HFF-Myc (cell line): ENCODE results near the gene ZNF831.

Source experiments
- DNase-seq: peaks from one replicate; pipeline ENCODE4 v3.0.0-alpha.2; 2011; ENCODE audit warnings: low read depth; ENCODE audit errors: extremely low read depth
- H3K4me3 ChIP-seq: replicated peaks from 2 replicates; pipeline ENCODE4 v1.5.1; 2011; ENCODE audit warnings: low read depth, mild to moderate bottlenecking, control low read depth, low read length
- TF ChIP-seq, protein P1 (sequence below): IDR thresholded peaks from 2 replicates; pipeline ENCODE4 v1.5.1; 2012; ENCODE audit warnings: mild to moderate bottlenecking, low read depth, low read length, control low read depth; ENCODE audit errors: missing control alignments

Gene ZNF831

DNA sequence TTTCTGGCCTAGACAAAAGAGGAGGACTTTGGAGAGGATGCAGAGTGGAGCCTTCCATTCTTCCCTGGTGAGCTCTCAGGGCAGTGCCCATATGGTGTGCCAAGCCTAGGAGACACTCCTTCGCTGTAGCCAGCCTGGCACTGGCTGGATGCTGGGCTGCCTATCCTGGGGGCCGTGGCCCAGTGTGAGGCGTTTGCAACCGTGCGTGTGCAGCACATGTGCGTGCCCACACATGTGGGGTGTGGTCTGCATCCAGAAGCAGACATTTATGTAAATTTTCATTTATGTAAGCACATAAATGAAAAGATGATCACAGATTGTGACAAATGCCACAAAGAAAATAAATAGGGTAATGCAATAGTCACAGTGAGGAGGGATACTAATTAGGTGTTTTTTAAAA is 35.8 kb upstream of the ZNF831 start:
- no peak for DNase-seq
- H3K4me3 ChIP-seq: no peak overlapping the region
- TF ChIP-seq, protein P1, sequence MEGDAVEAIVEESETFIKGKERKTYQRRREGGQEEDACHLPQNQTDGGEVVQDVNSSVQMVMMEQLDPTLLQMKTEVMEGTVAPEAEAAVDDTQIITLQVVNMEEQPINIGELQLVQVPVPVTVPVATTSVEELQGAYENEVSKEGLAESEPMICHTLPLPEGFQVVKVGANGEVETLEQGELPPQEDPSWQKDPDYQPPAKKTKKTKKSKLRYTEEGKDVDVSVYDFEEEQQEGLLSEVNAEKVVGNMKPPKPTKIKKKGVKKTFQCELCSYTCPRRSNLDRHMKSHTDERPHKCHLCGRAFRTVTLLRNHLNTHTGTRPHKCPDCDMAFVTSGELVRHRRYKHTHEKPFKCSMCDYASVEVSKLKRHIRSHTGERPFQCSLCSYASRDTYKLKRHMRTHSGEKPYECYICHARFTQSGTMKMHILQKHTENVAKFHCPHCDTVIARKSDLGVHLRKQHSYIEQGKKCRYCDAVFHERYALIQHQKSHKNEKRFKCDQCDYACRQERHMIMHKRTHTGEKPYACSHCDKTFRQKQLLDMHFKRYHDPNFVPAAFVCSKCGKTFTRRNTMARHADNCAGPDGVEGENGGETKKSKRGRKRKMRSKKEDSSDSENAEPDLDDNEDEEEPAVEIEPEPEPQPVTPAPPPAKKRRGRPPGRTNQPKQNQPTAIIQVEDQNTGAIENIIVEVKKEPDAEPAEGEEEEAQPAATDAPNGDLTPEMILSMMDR: no peak

DNA sequence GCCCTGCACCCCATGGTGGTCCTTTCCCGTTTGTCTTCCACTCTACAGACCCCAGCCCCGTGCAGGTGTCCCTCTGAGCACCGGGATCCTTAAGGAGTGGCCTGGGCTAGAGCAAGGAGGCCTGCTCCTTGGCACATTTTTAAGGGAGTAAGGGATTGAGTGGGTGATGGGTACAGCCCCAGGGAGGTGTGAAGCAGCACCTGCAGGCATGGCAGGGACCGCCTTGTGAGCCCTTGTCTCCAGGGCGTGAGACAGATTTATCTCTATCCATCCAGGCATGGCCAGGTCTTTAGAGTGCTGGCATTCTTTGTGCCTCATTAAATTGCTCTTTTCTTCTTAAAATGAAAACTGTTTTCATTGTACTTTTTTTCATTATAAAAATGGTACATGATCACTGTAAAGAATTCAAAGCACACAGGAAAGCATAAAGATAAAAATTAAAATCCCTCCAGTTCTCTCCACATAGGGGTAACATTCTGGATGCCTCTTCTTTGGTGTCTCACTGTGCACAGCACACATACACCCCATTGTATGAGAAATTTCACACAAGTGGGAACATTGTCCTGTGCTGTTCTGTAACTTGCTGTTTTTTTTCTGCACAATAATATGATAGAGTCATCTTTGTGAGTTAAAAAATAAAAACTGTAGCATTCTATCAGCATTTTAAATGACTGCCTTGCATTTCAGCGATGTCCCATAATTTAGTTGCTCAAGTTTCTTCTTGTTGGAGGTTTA is 31.9 kb upstream of the ZNF831 start:
- DNase-seq: no peak
- TF ChIP-seq, protein P1: no peak
- H3K4me3 ChIP-seq: no peak overlapping the region

DNA sequence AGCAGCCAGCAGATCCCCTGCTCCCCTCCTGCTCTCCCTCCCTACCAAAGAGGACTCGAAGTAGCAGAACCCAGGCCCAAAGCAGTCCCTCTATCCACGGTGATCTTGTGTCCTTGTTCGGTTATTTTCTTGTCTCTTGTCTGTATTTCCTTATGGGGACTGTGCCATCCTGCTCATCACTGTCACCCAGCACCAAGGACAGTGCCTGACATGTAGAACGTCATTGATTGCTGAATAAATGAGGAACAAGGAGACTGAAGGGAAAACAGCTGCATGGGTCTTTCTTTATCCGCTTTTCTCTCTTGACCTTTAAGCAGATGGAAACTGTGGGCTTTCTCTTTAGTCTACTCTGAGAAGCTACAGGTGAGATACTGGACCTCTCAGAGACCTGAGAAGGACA is 29.4 kb upstream of the ZNF831 start:
- TF ChIP-seq, protein P1: no peak
- DNase-seq: no peak
- no peak overlapping the region for H3K4me3 ChIP-seq

DNA sequence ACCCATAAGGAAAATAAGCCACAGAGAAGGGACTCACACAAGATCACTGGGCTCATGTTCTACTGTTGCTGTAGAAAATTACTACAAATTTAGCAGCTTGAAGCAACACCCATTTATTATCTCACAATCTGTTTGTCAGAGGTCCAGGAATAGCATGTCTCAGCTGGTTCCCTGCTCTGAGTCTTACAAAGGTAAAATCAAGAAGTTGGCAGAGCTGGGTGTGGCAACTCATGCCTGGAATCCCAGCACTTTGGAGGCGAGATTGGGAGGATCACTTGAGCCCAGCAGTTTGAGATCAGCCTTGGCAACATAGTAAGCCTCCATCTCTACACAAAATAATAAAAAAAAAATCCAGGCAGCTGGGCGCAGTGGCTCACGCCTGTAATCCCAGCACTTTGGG is 28.5 kb upstream of the ZNF831 start:
- DNase-seq: no peak
- H3K4me3 ChIP-seq: no peak overlapping the region
- TF ChIP-seq, protein P1: no peak

DNA sequence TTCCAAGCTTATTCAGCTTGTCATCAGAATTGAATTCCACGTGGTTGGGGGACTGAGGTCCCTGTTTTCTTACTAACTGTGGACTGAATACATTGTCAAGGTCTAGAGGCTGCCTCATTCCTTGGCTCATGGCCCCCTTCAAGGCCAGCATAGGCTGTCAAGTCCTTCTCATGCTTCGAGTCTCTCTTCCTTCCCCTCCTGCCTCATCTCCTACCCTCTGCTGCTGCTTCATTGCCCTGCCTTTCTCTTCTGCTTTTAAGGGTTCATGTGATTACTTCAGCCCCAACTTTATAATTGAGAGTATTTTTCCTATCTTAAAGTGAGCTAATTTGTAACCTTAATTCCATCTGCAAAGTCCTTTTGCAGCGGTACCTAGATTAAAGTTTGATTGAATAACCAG is 27.6 kb upstream of the ZNF831 start:
- no peak overlapping the region for H3K4me3 ChIP-seq
- DNase-seq: no peak
- TF ChIP-seq, protein P1: no peak

DNA sequence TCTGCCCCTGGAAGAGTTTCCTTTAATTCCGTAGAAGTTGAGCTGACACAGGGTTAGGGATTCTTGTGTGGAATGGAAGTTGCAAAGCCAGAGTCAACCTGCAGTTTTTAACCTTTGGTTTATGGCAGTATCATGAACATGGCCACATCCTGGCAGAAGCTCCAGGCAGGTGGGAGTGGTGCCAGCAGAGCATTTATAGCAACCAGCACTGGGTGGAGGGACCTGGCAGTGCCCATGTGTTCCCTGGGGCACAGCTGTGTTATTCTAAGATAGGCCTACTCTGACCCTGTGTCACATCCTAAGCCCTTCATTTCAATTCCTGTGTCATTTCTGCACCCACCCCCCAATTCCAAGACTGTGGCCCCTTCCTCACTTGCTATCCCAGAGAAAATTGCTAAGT is 26.1 kb upstream of the ZNF831 start:
- H3K4me3 ChIP-seq: no peak overlapping the region
- TF ChIP-seq, protein P1: no peak
- DNase-seq: no peak

DNA sequence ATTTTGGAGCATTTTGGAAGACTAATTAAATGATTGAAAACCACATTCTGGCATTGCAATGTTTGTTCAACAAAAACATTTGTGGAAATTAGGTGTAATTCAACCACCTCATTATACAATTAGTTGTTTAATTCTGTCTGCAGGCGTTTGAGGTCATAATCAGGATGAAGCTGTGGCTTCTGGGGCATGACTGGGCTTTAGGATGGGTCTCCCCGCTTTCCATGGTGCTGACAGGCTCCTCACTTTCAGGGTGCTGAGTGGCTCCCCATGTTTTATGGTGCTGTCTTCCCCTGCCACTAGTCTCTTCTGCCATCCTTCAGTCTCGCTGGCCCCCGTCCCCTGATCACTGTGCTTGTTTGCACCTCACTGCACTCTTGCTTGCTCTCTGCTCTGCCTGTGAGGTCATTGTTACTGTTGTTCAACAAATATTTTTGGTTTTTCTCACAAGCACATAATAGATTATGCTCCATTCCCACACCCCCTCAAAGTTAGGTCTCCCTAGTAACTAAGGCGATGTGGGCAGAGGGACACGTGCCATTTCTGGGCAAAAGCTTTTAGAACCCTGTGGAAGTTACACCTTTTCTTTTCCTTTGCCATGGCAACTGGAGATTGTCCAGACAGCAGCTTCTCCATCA is 25.4 kb upstream of the ZNF831 start:
- no peak overlapping the region for H3K4me3 ChIP-seq
- DNase-seq: no peak
- TF ChIP-seq, protein P1: no peak
